Activated B cell treated with CpG ODN at 0.5 μM for 24 hours (primary cell): ENCODE data around the gene VAV2. TPM values are rescaled to one million over a fixed set of nuclear protein-coding genes. Genes with fewer than 3 reads are reported as not detected.
A peak's percentile ranks its signal among the peaks of the same experiment; 100 is the strongest.

Experiments
- ATAC-seq: fragments of 200-7000 bp; cut with Tn5 transposase; one replicate; pipeline ENCODE4 v1.10.0; 2021; ENCODE audit warnings: low read depth, mild to moderate bottlenecking, moderate library complexity
- CTCF ChIA-PET: fragments of 350-600 bp; sonication (Branson Sonifier 250); formaldehyde crosslinking; loops from one replicate; lab custom pipeline; 2021; ENCODE audit warnings: antibody characterized with exemption; lab: Charles Lee
- POLR2A ChIA-PET: fragments of 350-600 bp; sonication (Branson Sonifier 250); formaldehyde crosslinking; loops from one replicate; lab custom pipeline; 2021; ENCODE audit warnings: antibody characterized with exemption; lab: Charles Lee
- DNase-seq: peaks from one replicate; pipeline ENCODE4 v3.0.0; 2022
- H3K27ac Mint-ChIP-seq: one replicate; pipeline ENCODE4 v1.8.0; 2020; ENCODE audit warnings: mixed read lengths
- H3K27me3 Mint-ChIP-seq: one replicate; pipeline ENCODE4 v1.8.0; 2021; ENCODE audit warnings: mixed read lengths
- H3K36me3 Mint-ChIP-seq: one replicate; pipeline ENCODE4 v1.8.0; 2021; ENCODE audit warnings: low read depth, mixed read lengths
- H3K4me1 Mint-ChIP-seq: one replicate; pipeline ENCODE4 v1.8.0; 2021; ENCODE audit warnings: mixed read lengths
- H3K4me3 Mint-ChIP-seq: one replicate; pipeline ENCODE4 v1.8.0; 2020; ENCODE audit warnings: mild to moderate bottlenecking, mixed read lengths
- H3K9me3 Mint-ChIP-seq: one replicate; pipeline ENCODE4 v1.8.0; 2020; ENCODE audit warnings: mixed read lengths
- intact Hi-C: fragments of 100-400 bp; cut with micrococcal nuclease; formaldehyde crosslinking; loops from one replicate; pipeline ENCODE4 v1.15.1; 2024
- total RNA-seq: library from RNA; stranded (reverse); gene quantifications from 2 replicates; pipeline ENCODE4 v1.2.3, GENCODE V29; 2022
- TF ChIP-seq, protein P1 (sequence below): fragments of 200-600 bp; IDR thresholded peaks from one replicate; pipeline ENCODE4 v1.8.0; 2022; ENCODE audit warnings: antibody characterized with exemption, mild to moderate bottlenecking

Gene VAV2
- total RNA-seq, 1 donor from 2014 or later: 99.6 TPM

DNA sequence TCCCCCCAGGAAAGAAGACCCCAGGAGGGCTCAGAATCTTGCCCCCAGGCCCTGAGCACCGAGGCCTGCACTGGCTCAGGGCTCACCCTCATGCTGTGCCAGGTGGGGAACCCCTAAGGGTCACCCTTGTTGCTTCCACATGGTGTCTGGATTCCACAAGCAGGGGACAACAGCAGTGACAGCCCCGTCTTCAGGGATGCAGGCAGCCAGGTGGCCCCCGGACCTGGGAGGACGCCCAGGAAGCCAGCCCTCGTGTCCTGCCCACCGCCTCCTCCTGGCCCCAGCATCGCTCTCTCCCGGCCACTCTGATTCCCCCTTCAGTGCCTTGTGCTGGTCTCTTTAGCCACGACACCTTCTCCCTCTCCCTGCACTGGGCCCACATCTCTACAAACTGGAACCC, 194.0 kb downstream of the VAV2 start:
- ATAC-seq: no peak
- DNase-seq: no peak
- Mint-ChIP-seq H3K36me3 (peaks cover 68% of the 10 kb centered on the region), H3K4me1 (peaks cover 34% of the 10 kb centered on the region), H3K9me3 (no peaks in the 10 kb centered on the region), H3K4me3 (no peak overlapping the region), H3K27ac (no peak overlapping the region), H3K27me3 (no peaks in the 10 kb centered on the region)
- ChIA-PET POLR2A (no interaction called here), CTCF (no interaction called here)
- TF ChIP-seq, protein P1, sequence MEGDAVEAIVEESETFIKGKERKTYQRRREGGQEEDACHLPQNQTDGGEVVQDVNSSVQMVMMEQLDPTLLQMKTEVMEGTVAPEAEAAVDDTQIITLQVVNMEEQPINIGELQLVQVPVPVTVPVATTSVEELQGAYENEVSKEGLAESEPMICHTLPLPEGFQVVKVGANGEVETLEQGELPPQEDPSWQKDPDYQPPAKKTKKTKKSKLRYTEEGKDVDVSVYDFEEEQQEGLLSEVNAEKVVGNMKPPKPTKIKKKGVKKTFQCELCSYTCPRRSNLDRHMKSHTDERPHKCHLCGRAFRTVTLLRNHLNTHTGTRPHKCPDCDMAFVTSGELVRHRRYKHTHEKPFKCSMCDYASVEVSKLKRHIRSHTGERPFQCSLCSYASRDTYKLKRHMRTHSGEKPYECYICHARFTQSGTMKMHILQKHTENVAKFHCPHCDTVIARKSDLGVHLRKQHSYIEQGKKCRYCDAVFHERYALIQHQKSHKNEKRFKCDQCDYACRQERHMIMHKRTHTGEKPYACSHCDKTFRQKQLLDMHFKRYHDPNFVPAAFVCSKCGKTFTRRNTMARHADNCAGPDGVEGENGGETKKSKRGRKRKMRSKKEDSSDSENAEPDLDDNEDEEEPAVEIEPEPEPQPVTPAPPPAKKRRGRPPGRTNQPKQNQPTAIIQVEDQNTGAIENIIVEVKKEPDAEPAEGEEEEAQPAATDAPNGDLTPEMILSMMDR: no peak
- intact Hi-C loops: no loop called here

DNA sequence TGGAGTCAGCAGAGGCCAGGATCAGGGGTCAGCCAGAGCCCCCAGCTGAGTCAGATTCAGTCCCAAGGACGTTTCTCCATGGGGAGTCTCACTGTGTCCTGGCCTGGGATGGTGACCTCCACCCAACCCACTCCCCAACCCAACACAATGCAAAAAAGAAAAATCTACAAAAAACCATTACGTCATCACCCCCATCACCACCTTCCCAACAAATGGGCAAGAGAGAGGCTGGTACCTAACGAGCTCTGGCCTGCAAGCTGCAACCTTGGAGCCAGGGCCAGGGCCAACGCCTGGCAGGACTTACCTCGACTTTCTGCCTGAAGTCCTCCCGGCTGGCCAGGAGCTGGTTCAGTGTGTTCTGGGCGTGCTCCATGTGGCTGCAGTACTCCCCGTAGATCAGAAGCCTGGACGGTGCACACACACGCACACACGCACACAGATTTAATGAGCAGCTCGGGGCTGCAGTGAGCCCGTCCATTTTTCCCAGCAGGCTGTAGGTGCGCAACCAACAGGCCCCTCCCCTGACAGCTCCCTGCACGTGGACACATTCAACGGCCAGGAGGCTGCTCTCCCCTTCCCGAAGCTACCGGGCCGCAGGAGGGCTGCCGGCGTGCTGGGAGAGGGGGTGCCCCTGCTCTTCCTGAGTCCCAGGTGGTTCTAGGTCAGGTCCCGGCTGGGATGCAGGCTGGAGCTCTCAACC, 194.6 kb downstream of the VAV2 start:
- Mint-ChIP-seq H3K27ac (no peak overlapping the region), H3K36me3 (peaks cover 65% of the 10 kb centered on the region), H3K4me3 (no peak overlapping the region), H3K9me3 (no peaks in the 10 kb centered on the region), H3K27me3 (no peaks in the 10 kb centered on the region), H3K4me1 (peaks cover 40% of the 10 kb centered on the region)
- ATAC-seq (no peak), DNase-seq (no peak)
- ChIA-PET POLR2A (no interaction called here), CTCF (no interaction called here)
- TF ChIP-seq, protein P1: no peak
- intact Hi-C loops: no loop called here

- Mint-ChIP-seq H3K27me3 (no peaks in the 10 kb centered on the region), H3K27ac (no peak overlapping the region), H3K4me3 (no peak overlapping the region), H3K36me3 (peaks cover 63% of the 10 kb centered on the region), H3K4me1 (peaks cover 46% of the 10 kb centered on the region), H3K9me3 (no peaks in the 10 kb centered on the region)
- TF ChIP-seq, protein P1: no peak
- DNase-seq: no peak
- ChIA-PET CTCF (interaction anchor here (10.5 kb wide), 1 partner anchor 198 kb away, joined by 126 read pairs; no protein-coding TSS in a partner anchor), POLR2A (interaction anchor here (1.0 to 1.4 kb wide), 2 partner anchors 9 to 25 kb away, joined by 3 read pairs; no protein-coding TSS in a partner anchor)
- no peak for ATAC-seq
- intact Hi-C loops: no loop called here
These were observed 195.6 kb downstream of the VAV2 start for GRCh38 chr9:133796562-133796961.

GRCh38 chr9:133795049-133795448, 197.1 kb downstream of the VAV2 start:
- Mint-ChIP-seq H3K27me3 (no peaks in the 10 kb centered on the region), H3K4me1 (peaks cover 53% of the 10 kb centered on the region), H3K27ac (no peak overlapping the region), H3K4me3 (no peak overlapping the region), H3K9me3 (no peaks in the 10 kb centered on the region), H3K36me3 (peaks cover 65% of the 10 kb centered on the region)
- DNase-seq: no peak
- ATAC-seq: no peak
- POLR2A ChIA-PET: interaction anchor here (0.9 to 2.8 kb wide), 4 partner anchors 26 to 199 kb away, joined by 3 to 20 read pairs (median 3); no protein-coding TSS in a partner anchor
- TF ChIP-seq, protein P1: no peak
- CTCF ChIA-PET: interaction anchor here (1.7 to 10.5 kb wide), 3 partner anchors 13 to 200 kb away, joined by 4 to 126 read pairs (median 26); no protein-coding TSS in a partner anchor
- intact Hi-C loops: no loop called here

- H3K27me3 Mint-ChIP-seq: no peaks in the 10 kb centered on the region
- peaks cover 62% of the 10 kb centered on the region for H3K4me1 Mint-ChIP-seq
- ATAC-seq: peak; percentile 35
- CTCF ChIA-PET: interaction anchor here (1.1 to 10.5 kb wide), 4 partner anchors 12 to 200 kb away, joined by 4 to 126 read pairs (median 15); no protein-coding TSS in a partner anchor
- no peak overlapping the region for H3K27ac Mint-ChIP-seq
- intact Hi-C loops: no loop called here
- POLR2A ChIA-PET: interaction anchor here (0.5 to 2.8 kb wide), 5 partner anchors 11 to 1026 kb away, joined by 3 to 20 read pairs (median 3); no protein-coding TSS in a partner anchor
- TF ChIP-seq, protein P1: no peak
- H3K36me3 Mint-ChIP-seq: peaks cover 63% of the 10 kb centered on the region
- H3K9me3 Mint-ChIP-seq: no peaks in the 10 kb centered on the region
- peak overlapping the region; percentile 57 for H3K4me3 Mint-ChIP-seq
- no peak for DNase-seq
These were observed 197.9 kb downstream of the VAV2 start for GRCh38 chr9:133794016-133794760.
